GM12878 (cell line): ENCODE measurements around the gene USP34. TPM values are rescaled to one million over a fixed set of nuclear protein-coding genes. Genes with fewer than 3 reads are reported as not detected.
A peak's percentile ranks its signal among the peaks of the same experiment; 100 is the strongest.

Source experiments
- BCL11A ChIP-seq: IDR thresholded peaks from 2 replicates; pipeline ENCODE4 v1.6.1; 2011; ENCODE audit warnings: low read depth, low read length
- CBX5 ChIP-seq: sonication (generic); IDR thresholded peaks from 2 replicates; pipeline ENCODE4 v1.6.1; 2016; ENCODE audit warnings: low read depth, moderate library complexity, mild to moderate bottlenecking, inconsistent platforms
- CHD4 ChIP-seq: fragments of 200-600 bp; sonication (generic); IDR thresholded peaks from 2 replicates; pipeline ENCODE4 v1.6.1; 2016; ENCODE audit warnings: mild to moderate bottlenecking
- EGR1 ChIP-seq, 2 experiments: IDR thresholded peaks; 1 replicate in 1 of 2; 2 replicates in 1 of 2; pipeline ENCODE4 v1.6.1; 2011 to 2012; ENCODE audit warnings: low read depth in 2 of 2, low read length in 2 of 2, borderline replicate concordance in 1 of 2, mild to moderate bottlenecking in 1 of 2, moderate library complexity in 1 of 2
- GATAD2B ChIP-seq: fragments of 450-650 bp; conservative IDR thresholded peaks from 2 replicates; pipeline ENCODE4 v1.6.1; 2017; ENCODE audit warnings: low read depth, mild to moderate bottlenecking, moderate library complexity
- HDAC6 ChIP-seq: fragments of 200-600 bp; sonication (generic); IDR thresholded peaks from one replicate; pipeline ENCODE4 v1.8.0; 2017; ENCODE audit warnings: antibody characterized with exemption; ENCODE audit not compliant: unreplicated experiment
- SMAD1 ChIP-seq: fragments of 450-650 bp; IDR thresholded peaks from 2 replicates; pipeline ENCODE4 v1.6.1; 2018; ENCODE audit warnings: mild to moderate bottlenecking, low read depth; ENCODE audit not compliant: partially characterized antibody
- SUPT20H ChIP-seq: IDR thresholded peaks from 2 replicates; pipeline ENCODE4 v1.6.1; 2011; ENCODE audit warnings: low read depth, mild to moderate bottlenecking, low read length, moderate library complexity, borderline replicate concordance; ENCODE audit not compliant: control insufficient read depth
- TARDBP ChIP-seq: IDR thresholded peaks from 2 replicates; pipeline ENCODE4 v1.6.1; 2016; ENCODE audit warnings: borderline replicate concordance
- TCF7 ChIP-seq: IDR thresholded peaks from 2 replicates; pipeline ENCODE4 v1.6.1; 2014; ENCODE audit warnings: antibody characterized with exemption, borderline replicate concordance
- ZNF24 ChIP-seq: fragments of 450-650 bp; IDR thresholded peaks from 2 replicates; pipeline ENCODE4 v1.6.1; 2017; ENCODE audit warnings: antibody characterized with exemption, mild to moderate bottlenecking
- polyA plus RNA-seq, 11 experiments: library from polyadenylated mRNA; depleted of rRNA in 4 of 11; unstranded in 6 of 11; stranded (reverse) in 5 of 11; fragments of >200 nt; fragmentation: Nextera tagmentation in 4 of 11; fragmentation: Illumina TruSeq in 1 of 11; extraction: Ambion mirVana in 4 of 11; extraction: Trizol in 1 of 11; gene quantifications; 1 replicate in 1 of 11; 2 replicates in 10 of 11; pipeline versions ENCODE4 v1.2.1 to v1.2.3, GENCODE V29; 2011 to 2016; ENCODE audit warnings: inconsistent platforms in 2 of 11, missing spikeins in 2 of 11, low read depth in 1 of 11
- total RNA-seq, 4 experiments: library from RNA; depleted of rRNA in 3 of 4; stranded (reverse); fragments of >200 nt in 3 of 4; fragmentation: Illumina TruSeq in 1 of 4; extraction: Trizol in 1 of 4; gene quantifications; 2 replicates each; pipeline versions ENCODE4 v1.2.1 to v1.2.3, GENCODE V29; 2013 to 2021
- TF ChIP-seq, protein P1 (sequence below): IDR thresholded peaks from 2 replicates; pipeline ENCODE4 v1.6.1; 2011; ENCODE audit warnings: borderline replicate concordance, low read depth, mild to moderate bottlenecking, moderate library complexity, mixed read lengths, low read length; ENCODE audit not compliant: insufficient read depth; ENCODE audit errors: extremely low read length
- TF ChIP-seq, protein P2 (sequence below): IDR thresholded peaks from 2 replicates; pipeline ENCODE4 v1.6.1; 2012; ENCODE audit warnings: mild to moderate bottlenecking, low read depth, low read length
- TF ChIP-seq, protein P3 (sequence below), 3 experiments: IDR thresholded peaks in 2 of 3; conservative IDR thresholded peaks in 1 of 3; 2 replicates each; pipeline ENCODE4 v1.5.1; 2011; ENCODE audit warnings: low read depth in 3 of 3, low read length in 3 of 3, mild to moderate bottlenecking in 3 of 3, control low read depth in 2 of 3, moderate library complexity in 2 of 3, inconsistent platforms in 1 of 3, mixed read lengths in 1 of 3; ENCODE audit not compliant: control insufficient read depth in 2 of 3, insufficient read depth in 1 of 3; ENCODE audit errors: extremely low read depth in 1 of 3
- TF ChIP-seq, protein P4 (sequence below): IDR thresholded peaks from 2 replicates; pipeline ENCODE4 v1.6.1; 2011; ENCODE audit warnings: low read depth, low read length, improper control_type of control experiment, borderline replicate concordance
- TF ChIP-seq, protein P5 (sequence below): fragments of 450-650 bp; IDR thresholded peaks from 2 replicates; pipeline ENCODE4 v1.6.1; 2017; ENCODE audit warnings: mild to moderate bottlenecking, moderate library complexity

Gene USP34
- total and polyA plus RNA-seq, 10 of the 15 experiments (the other 5 are each of a cell fraction or from before 2014, with no cell fraction given), result 26.2 to 106 (median 62.1) TPM

DNA sequence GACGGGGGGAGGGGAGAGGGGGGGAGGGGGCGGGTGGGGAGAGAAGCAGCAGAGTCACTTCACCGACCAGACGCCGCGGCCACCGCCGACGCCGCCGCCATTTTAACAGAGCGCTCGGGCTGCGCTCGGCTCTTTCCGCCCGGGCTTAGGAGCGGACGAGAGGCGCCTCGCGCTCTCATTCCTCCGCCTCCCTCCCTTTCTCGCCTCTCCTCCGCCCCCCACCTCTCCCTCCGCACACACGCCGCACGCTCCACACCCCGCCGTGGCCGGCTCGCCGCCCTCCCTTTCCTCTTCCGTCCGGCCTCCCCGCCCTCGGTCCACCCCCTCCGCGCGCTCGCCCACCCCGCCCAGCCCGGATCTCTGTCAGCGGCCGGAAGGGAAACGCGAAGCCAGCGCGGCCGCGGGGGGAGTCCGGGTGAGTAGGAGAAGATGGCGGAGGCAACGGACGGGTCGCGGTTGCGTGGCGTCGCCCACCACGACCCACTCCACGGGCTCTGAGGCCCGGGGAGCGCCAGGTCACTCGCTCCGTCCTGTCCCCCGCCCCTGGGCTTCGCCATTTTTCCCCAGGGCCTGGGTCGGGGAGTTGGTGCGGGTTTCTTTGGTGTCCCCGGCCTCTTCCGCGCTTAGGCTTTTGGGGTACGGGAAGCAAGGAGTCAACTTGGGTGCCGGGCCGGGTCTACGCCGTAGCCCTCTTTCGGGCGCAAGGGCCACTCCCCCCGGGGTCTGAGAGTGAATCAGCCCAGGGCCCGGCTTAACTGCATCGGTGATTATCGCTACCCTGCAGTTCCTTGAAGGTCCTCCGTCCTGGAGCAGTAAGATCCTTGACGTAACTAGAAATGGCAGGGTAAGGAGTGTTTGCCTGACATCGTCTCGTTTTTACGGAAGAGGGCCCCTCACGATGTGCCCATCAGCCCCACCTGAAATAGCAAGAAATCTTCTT, at the start of gene USP34 (continued):
- TF ChIP-seq, protein P1, sequence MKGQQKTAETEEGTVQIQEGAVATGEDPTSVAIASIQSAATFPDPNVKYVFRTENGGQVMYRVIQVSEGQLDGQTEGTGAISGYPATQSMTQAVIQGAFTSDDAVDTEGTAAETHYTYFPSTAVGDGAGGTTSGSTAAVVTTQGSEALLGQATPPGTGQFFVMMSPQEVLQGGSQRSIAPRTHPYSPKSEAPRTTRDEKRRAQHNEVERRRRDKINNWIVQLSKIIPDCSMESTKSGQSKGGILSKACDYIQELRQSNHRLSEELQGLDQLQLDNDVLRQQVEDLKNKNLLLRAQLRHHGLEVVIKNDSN, result no peak
- TF ChIP-seq GATAD2B, result peak; percentile 92
- TF ChIP-seq EGR1 (IDR thresholded peaks at IDR 0.05; ENCODE audit: borderline replicate concordance in 1 of 2, low read depth in 2 of 2, low read length in 2 of 2), result peak in 1 of 2 experiments; percentile 47; a peak in 1 of 3 replicates
- TF ChIP-seq TCF7, result no peak
- TF ChIP-seq BCL11A, result no peak
- no peak for TF ChIP-seq ZNF24
- TF ChIP-seq SUPT20H, result no peak
- TF ChIP-seq SMAD1, result peak; percentile 54
- no peak for TF ChIP-seq CBX5
- TF ChIP-seq, protein P2, sequence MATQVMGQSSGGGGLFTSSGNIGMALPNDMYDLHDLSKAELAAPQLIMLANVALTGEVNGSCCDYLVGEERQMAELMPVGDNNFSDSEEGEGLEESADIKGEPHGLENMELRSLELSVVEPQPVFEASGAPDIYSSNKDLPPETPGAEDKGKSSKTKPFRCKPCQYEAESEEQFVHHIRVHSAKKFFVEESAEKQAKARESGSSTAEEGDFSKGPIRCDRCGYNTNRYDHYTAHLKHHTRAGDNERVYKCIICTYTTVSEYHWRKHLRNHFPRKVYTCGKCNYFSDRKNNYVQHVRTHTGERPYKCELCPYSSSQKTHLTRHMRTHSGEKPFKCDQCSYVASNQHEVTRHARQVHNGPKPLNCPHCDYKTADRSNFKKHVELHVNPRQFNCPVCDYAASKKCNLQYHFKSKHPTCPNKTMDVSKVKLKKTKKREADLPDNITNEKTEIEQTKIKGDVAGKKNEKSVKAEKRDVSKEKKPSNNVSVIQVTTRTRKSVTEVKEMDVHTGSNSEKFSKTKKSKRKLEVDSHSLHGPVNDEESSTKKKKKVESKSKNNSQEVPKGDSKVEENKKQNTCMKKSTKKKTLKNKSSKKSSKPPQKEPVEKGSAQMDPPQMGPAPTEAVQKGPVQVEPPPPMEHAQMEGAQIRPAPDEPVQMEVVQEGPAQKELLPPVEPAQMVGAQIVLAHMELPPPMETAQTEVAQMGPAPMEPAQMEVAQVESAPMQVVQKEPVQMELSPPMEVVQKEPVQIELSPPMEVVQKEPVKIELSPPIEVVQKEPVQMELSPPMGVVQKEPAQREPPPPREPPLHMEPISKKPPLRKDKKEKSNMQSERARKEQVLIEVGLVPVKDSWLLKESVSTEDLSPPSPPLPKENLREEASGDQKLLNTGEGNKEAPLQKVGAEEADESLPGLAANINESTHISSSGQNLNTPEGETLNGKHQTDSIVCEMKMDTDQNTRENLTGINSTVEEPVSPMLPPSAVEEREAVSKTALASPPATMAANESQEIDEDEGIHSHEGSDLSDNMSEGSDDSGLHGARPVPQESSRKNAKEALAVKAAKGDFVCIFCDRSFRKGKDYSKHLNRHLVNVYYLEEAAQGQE, result no peak
- TF ChIP-seq, protein P3, sequence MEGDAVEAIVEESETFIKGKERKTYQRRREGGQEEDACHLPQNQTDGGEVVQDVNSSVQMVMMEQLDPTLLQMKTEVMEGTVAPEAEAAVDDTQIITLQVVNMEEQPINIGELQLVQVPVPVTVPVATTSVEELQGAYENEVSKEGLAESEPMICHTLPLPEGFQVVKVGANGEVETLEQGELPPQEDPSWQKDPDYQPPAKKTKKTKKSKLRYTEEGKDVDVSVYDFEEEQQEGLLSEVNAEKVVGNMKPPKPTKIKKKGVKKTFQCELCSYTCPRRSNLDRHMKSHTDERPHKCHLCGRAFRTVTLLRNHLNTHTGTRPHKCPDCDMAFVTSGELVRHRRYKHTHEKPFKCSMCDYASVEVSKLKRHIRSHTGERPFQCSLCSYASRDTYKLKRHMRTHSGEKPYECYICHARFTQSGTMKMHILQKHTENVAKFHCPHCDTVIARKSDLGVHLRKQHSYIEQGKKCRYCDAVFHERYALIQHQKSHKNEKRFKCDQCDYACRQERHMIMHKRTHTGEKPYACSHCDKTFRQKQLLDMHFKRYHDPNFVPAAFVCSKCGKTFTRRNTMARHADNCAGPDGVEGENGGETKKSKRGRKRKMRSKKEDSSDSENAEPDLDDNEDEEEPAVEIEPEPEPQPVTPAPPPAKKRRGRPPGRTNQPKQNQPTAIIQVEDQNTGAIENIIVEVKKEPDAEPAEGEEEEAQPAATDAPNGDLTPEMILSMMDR (IDR thresholded peaks at IDR 0.05 in 2 of 3, conservative IDR thresholded peaks at IDR 0.05 in 1 of 3; ENCODE audit: control insufficient read depth in 2 of 3, extremely low read depth in 1 of 3, insufficient read depth in 1 of 3, low read depth in 3 of 3, low read length in 3 of 3), result no peak
- TF ChIP-seq, protein P4, sequence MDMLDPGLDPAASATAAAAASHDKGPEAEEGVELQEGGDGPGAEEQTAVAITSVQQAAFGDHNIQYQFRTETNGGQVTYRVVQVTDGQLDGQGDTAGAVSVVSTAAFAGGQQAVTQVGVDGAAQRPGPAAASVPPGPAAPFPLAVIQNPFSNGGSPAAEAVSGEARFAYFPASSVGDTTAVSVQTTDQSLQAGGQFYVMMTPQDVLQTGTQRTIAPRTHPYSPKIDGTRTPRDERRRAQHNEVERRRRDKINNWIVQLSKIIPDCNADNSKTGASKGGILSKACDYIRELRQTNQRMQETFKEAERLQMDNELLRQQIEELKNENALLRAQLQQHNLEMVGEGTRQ, result no peak
- TF ChIP-seq, protein P5, sequence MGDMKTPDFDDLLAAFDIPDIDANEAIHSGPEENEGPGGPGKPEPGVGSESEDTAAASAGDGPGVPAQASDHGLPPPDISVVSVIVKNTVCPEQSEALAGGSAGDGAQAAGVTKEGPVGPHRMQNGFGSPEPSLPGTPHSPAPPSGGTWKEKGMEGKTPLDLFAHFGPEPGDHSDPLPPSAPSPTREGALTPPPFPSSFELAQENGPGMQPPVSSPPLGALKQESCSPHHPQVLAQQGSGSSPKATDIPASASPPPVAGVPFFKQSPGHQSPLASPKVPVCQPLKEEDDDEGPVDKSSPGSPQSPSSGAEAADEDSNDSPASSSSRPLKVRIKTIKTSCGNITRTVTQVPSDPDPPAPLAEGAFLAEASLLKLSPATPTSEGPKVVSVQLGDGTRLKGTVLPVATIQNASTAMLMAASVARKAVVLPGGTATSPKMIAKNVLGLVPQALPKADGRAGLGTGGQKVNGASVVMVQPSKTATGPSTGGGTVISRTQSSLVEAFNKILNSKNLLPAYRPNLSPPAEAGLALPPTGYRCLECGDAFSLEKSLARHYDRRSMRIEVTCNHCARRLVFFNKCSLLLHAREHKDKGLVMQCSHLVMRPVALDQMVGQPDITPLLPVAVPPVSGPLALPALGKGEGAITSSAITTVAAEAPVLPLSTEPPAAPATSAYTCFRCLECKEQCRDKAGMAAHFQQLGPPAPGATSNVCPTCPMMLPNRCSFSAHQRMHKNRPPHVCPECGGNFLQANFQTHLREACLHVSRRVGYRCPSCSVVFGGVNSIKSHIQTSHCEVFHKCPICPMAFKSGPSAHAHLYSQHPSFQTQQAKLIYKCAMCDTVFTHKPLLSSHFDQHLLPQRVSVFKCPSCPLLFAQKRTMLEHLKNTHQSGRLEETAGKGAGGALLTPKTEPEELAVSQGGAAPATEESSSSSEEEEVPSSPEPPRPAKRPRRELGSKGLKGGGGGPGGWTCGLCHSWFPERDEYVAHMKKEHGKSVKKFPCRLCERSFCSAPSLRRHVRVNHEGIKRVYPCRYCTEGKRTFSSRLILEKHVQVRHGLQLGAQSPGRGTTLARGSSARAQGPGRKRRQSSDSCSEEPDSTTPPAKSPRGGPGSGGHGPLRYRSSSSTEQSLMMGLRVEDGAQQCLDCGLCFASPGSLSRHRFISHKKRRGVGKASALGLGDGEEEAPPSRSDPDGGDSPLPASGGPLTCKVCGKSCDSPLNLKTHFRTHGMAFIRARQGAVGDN, result no peak
- TF ChIP-seq HDAC6, result peak; percentile 28
- TF ChIP-seq CHD4, result no peak
- TF ChIP-seq TARDBP, result no peak; the same call in 1 of the 2 replicates
